PC-9 (cell line): Measurements from ENCODE around the gene ZFAND6. TPM values are rescaled to one million over a fixed set of nuclear protein-coding genes. Genes with fewer than 3 reads are reported as not detected.
"Not testable (repeated sequence)": the region's sequence is repeated elsewhere in the genome, so short reads cannot be mapped to it uniquely, and the experiment has no call there.

Experiments used
- Bru-seq: library from RNA; stranded (reverse); fragments of 400-500 nt; gene quantifications from one replicate; lab custom pipeline; 2021; lab: Mats Ljungman, UMichigan
- BruChase-seq, 2 experiments: library from RNA; stranded (reverse); fragments of 400-500 nt; gene quantifications; one replicate each; lab custom pipeline; 2021; lab: Mats Ljungman, UMichigan
- BruUV-seq: library from RNA; stranded (reverse); fragments of 400-500 nt; replicated peaks from 2 replicates; lab custom pipeline; 2021; lab: Mats Ljungman, UMichigan
- CTCF ChIA-PET: fragments of 300-600 bp; sonication (Branson Sonifier 250); formaldehyde crosslinking; loops from one replicate; lab custom pipeline; 2022; ENCODE audit warnings: antibody characterized with exemption; lab: Charles Lee
- POLR2A ChIA-PET: fragments of 300-600 bp; sonication (Branson Sonifier 250); formaldehyde crosslinking; loops from one replicate; lab custom pipeline; 2022; ENCODE audit warnings: antibody characterized with exemption; ENCODE audit not compliant: unreplicated experiment; lab: Charles Lee
- DNase-seq, 2 experiments: peaks; one replicate each; pipeline versions ENCODE4 v3.0.0 to v3.0.0-alpha.2; 2015 to 2022; ENCODE audit warnings: mixed read lengths in 1 of 2
- H2AFZ ChIP-seq: fragments of 200-600 bp; sonication (generic); 2 replicates; pipeline ENCODE4 v1.8.1; 2017; ENCODE audit warnings: antibody characterized with exemption
- H3F3A ChIP-seq: fragments of 200-600 bp; sonication (generic); 2 replicates; pipeline ENCODE4 v1.8.1; 2017; ENCODE audit warnings: antibody characterized with exemption, mild to moderate bottlenecking, low read depth; ENCODE audit not compliant: insufficient read depth
- H3K27ac ChIP-seq: fragments of 200-600 bp; sonication (generic); 2 replicates; pipeline ENCODE4 v1.6.1; 2016; ENCODE audit warnings: mixed run types
- H3K27me3 ChIP-seq: fragments of 200-600 bp; sonication (generic); 2 replicates; pipeline ENCODE4 v1.6.1; 2016; ENCODE audit warnings: low read depth, mixed run types; ENCODE audit not compliant: insufficient read depth
- H3K36me3 ChIP-seq: fragments of 200-600 bp; sonication (generic); 2 replicates; pipeline ENCODE4 v1.6.1; 2016; ENCODE audit warnings: low read depth, mixed run types
- H3K4me1 ChIP-seq: fragments of 200-600 bp; sonication (generic); replicated peaks from 2 replicates; pipeline ENCODE4 v1.6.1; 2016; ENCODE audit warnings: mixed run types; ENCODE audit not compliant: insufficient read depth
- H3K4me2 ChIP-seq: fragments of 200-600 bp; sonication (generic); 2 replicates; pipeline ENCODE4 v1.6.1; 2017; ENCODE audit warnings: mixed run types
- H3K4me3 ChIP-seq: fragments of 200-600 bp; sonication (generic); 2 replicates; pipeline ENCODE4 v1.6.1; 2016; ENCODE audit warnings: mixed run types
- H3K79me2 ChIP-seq: fragments of 200-600 bp; sonication (generic); 2 replicates; pipeline ENCODE4 v1.6.1; 2017; ENCODE audit warnings: low read depth, mixed run types
- H3K9me2 ChIP-seq: fragments of 200-600 bp; sonication (generic); 2 replicates; pipeline ENCODE4 v1.8.1; 2017; ENCODE audit warnings: mild to moderate bottlenecking; ENCODE audit not compliant: insufficient read depth
- H3K9me3 ChIP-seq: fragments of 200-600 bp; sonication (generic); 2 replicates; pipeline ENCODE4 v1.8.1; 2016; ENCODE audit warnings: low read depth; ENCODE audit not compliant: insufficient read depth
- H4K20me1 ChIP-seq: fragments of 200-600 bp; sonication (generic); 2 replicates; pipeline ENCODE4 v1.8.1; 2017; ENCODE audit not compliant: insufficient read depth
- CTCF ChIP-seq: fragments of 200-600 bp; sonication (generic); conservative IDR thresholded peaks from 2 replicates; pipeline ENCODE4 v1.6.1; 2017; ENCODE audit warnings: mixed run types, antibody characterized with exemption, mild to moderate bottlenecking, moderate library complexity
- EZH2 ChIP-seq: fragments of 200-600 bp; sonication (generic); IDR thresholded peaks from 2 replicates; pipeline ENCODE4 v1.8.0; 2017; ENCODE audit warnings: antibody characterized with exemption, low read depth
- intact Hi-C: fragments of 100-400 bp; cut with micrococcal nuclease; formaldehyde crosslinking; loops from one replicate; pipeline ENCODE4 v1.10.0; 2022; ENCODE audit not compliant: unreplicated experiment
- long read RNA-seq: library from polyadenylated mRNA; stranded (forward); transcript quantifications from one replicate; pipeline ENCODE4 v2.0.0, GENCODE V29; 2022
- total RNA-seq: library from RNA; stranded (reverse); gene quantifications from 2 replicates; pipeline ENCODE4 v1.2.3, GENCODE V29; 2021

The ZFAND6 gene
- total RNA-seq (43.6 and 68.3 TPM in 2 replicates), Bru-seq, nascent RNA (percentile 95 among the genes with signal in this experiment), BruChase-seq, experiment 1, labeled RNA remaining after a 2-hour chase (percentile 95 among the genes with signal in this experiment), BruChase-seq, experiment 2, labeled RNA remaining after a 6-hour chase (percentile 86 among the genes with signal in this experiment)
- long read RNA-seq, transcript ZFAND6-213 (6 exons, 1,446 nt), result minor isoform, 10 of 234 reads
- long read RNA-seq, transcript ZFAND6-220 (6 exons, 891 nt), result major isoform, 131 of 234 reads
- long read RNA-seq, transcript ZFAND6-201 (7 exons, 1,814 nt), result minor isoform, 24 of 234 reads
- long read RNA-seq, transcript ZFAND6-212 (7 exons, 1,602 nt), result minor isoform, 6 of 234 reads
- long read RNA-seq, partial matches to known transcripts, result 4 of 234 reads
- long read RNA-seq, other reads (novel, unspliced or antisense), result 59 of 234 reads

GRCh38 chr15:80058851-80059785, at the start of gene ZFAND6:
Gene ZFAND6 (plus strand): TSS chr15:80059676. CDS start chr15:80120345, 60,669 bp downstream.
- H3K9me2 ChIP-seq, result no peaks in the 10 kb centered on the region
- TF ChIP-seq CTCF (no peak), EZH2 (no peak)
- ChIA-PET POLR2A (interaction anchor here (0.6 to 1.1 kb wide), 3 partner anchors 13 to 136 kb away, joined by 3 to 5 read pairs (median 4); no protein-coding TSS in a partner anchor), CTCF (interaction anchor here (0.5 to 0.6 kb wide), 2 partner anchors 12 to 94 kb away, joined by 5 to 30 read pairs; partner anchors contain the start of gene FAH)
- H2AFZ ChIP-seq, result peak within 1 kb of the TSS; percentile 89
- DNase-seq, result peak; percentile 85 to 96
- H3K27ac ChIP-seq, result peak within 1 kb of the TSS; percentile 92
- peak within 1 kb of the TSS; percentile 93 for H3K4me3 ChIP-seq
- peaks cover 9% of the 10 kb centered on the region for H4K20me1 ChIP-seq
- H3K36me3 ChIP-seq, result no peaks in the 10 kb centered on the region
- H3K4me2 ChIP-seq, result peak within 1 kb of the TSS; percentile 98
- no peaks in the 10 kb centered on the region for H3K27me3 ChIP-seq
- H3K4me1 ChIP-seq, result peaks cover 32% of the 10 kb centered on the region
- BruUV-seq, result TSS peak; percentile 94
- H3K9me3 ChIP-seq, result no peaks in the 10 kb centered on the region
- intact Hi-C loops, result loop anchor here (1.0 to 2.0 kb wide), 6 partner anchors 13 to 163 kb away; partner anchors contain the start of gene FAH
- peaks cover 42% of the 10 kb centered on the region for H3K79me2 ChIP-seq
- H3F3A ChIP-seq, result peaks cover 20% of the 10 kb centered on the region

GRCh38 chr15:80010131-80010673, 49.3 kb upstream of the ZFAND6 start:
- H3F3A ChIP-seq, result peaks cover 36% of the 10 kb centered on the region
- peak overlapping the region; percentile 66 for H3K27ac ChIP-seq
- peak in 1 of 2 experiments; percentile 56 for DNase-seq
- intact Hi-C loops, result loop anchor here (1.0 kb wide), 1 partner anchor 23 kb away; no protein-coding TSS in a partner anchor
- ChIA-PET POLR2A (no interaction called here), CTCF (no interaction called here)
- H2AFZ ChIP-seq, result no peak overlapping the region
- H3K27me3 ChIP-seq, result no peaks in the 10 kb centered on the region
- TF ChIP-seq CTCF, result no peak
- TF ChIP-seq EZH2, result no peak
- no peak overlapping the region for H3K4me3 ChIP-seq
- H3K4me2 ChIP-seq, result peak overlapping the region; percentile 8
- H4K20me1 ChIP-seq, result no peaks in the 10 kb centered on the region; the same call in 1 of the 2 replicates
- no peaks in the 10 kb centered on the region for H3K9me2 ChIP-seq
- no peaks in the 10 kb centered on the region; the same call in 1 of the 2 replicates for H3K9me3 ChIP-seq
- no peaks in the 10 kb centered on the region for H3K79me2 ChIP-seq
- no TSS peak for BruUV-seq
- no peaks in the 10 kb centered on the region for H3K36me3 ChIP-seq
- H3K4me1 ChIP-seq, result peaks cover 20% of the 10 kb centered on the region

- H3K4me3 ChIP-seq, H3K9me2 ChIP-seq, H2AFZ ChIP-seq, H3K4me2 ChIP-seq, H3K27me3 ChIP-seq, H4K20me1 ChIP-seq, H3K36me3 ChIP-seq, H3K79me2 ChIP-seq, H3K9me3 ChIP-seq, CTCF ChIA-PET, POLR2A ChIA-PET, intact Hi-C loops, BruUV-seq: not testable (repeated sequence)
- Histone ChIP-seq H3K27ac (peak overlapping the region; percentile 66), H3K4me1 (peaks cover 20% of the 10 kb centered on the region), H3F3A (peaks cover 36% of the 10 kb centered on the region)
- peak in 1 of 2 experiments; percentile 45 for DNase-seq
Observed at GRCh38 chr15:80011041-80011523, 48.4 kb upstream of the ZFAND6 start.
